Mesenchymal stem cell (in vitro differentiated cells and primary cell): ENCODE measurements around the gene KCNK1.
A peak's percentile ranks its signal among the peaks of the same experiment; 100 is the strongest.
"Not testable (repeated sequence)": the region's sequence is repeated elsewhere in the genome, so short reads cannot be mapped to it uniquely, and the experiment has no call there.

ENCODE experiments used
- DNase-seq: peaks from one replicate; pipeline ENCODE4 v3.0.0-alpha.2; 2013
- H2AFZ ChIP-seq: one replicate; pipeline ENCODE4 v1.6.1; 2013; ENCODE audit warnings: low read depth, mild to moderate bottlenecking, control low read depth, inconsistent platforms, low read length, moderate library complexity
- H2AK5ac ChIP-seq: 2 replicates; pipeline ENCODE4 v1.6.1; 2013; ENCODE audit warnings: low read length, moderate library complexity, mild to moderate bottlenecking, inconsistent platforms; ENCODE audit not compliant: severe bottlenecking
- H2BK120ac ChIP-seq: one replicate; pipeline ENCODE4 v1.6.1; 2013; ENCODE audit warnings: low read depth, mild to moderate bottlenecking, inconsistent platforms, low read length, moderate library complexity
- H2BK12ac ChIP-seq, 2 experiments: one replicate each; pipeline ENCODE4 v1.6.1; 2013; ENCODE audit warnings: inconsistent platforms in 2 of 2, low read length in 2 of 2, mild to moderate bottlenecking in 2 of 2, moderate library complexity in 2 of 2, control low read depth in 1 of 2
- H2BK15ac ChIP-seq: one replicate; pipeline ENCODE4 v1.6.1; 2013; ENCODE audit warnings: mild to moderate bottlenecking, low read depth, inconsistent platforms; ENCODE audit not compliant: poor library complexity, severe bottlenecking
- H2BK5ac ChIP-seq: 2 replicates; pipeline ENCODE4 v1.6.1; 2013; ENCODE audit warnings: low read depth, mild to moderate bottlenecking, low read length, control low read depth, inconsistent platforms; ENCODE audit not compliant: poor library complexity, severe bottlenecking
- H3K14ac ChIP-seq, 2 experiments: one replicate each; pipeline ENCODE4 v1.6.1; 2013; ENCODE audit warnings: inconsistent platforms in 2 of 2, low read length in 2 of 2, control low read depth in 1 of 2, mild to moderate bottlenecking in 1 of 2, moderate library complexity in 1 of 2
- H3K18ac ChIP-seq, 2 experiments: one replicate each; pipeline ENCODE4 v1.6.1; 2013; ENCODE audit warnings: inconsistent platforms in 2 of 2, low read length in 2 of 2, control low read depth in 1 of 2, low read depth in 1 of 2, mild to moderate bottlenecking in 1 of 2
- H3K23ac ChIP-seq, 2 experiments: one replicate each; pipeline ENCODE4 v1.6.1; 2013; ENCODE audit warnings: inconsistent platforms in 2 of 2, low read length in 2 of 2, mild to moderate bottlenecking in 2 of 2, moderate library complexity in 2 of 2, control low read depth in 1 of 2
- H3K27ac ChIP-seq: 2 replicates; pipeline ENCODE4 v1.5.1; 2013; ENCODE audit warnings: mild to moderate bottlenecking, moderate library complexity, low read length, control low read depth, inconsistent platforms; ENCODE audit not compliant: poor library complexity, severe bottlenecking
- H3K27me3 ChIP-seq, 2 experiments: 2 replicates each; pipeline versions ENCODE4 v1.6.1 to v1.7.0; 2013; ENCODE audit warnings: low read length in 2 of 2, mild to moderate bottlenecking in 2 of 2, moderate library complexity in 2 of 2, control low read depth in 1 of 2, inconsistent platforms in 1 of 2; ENCODE audit not compliant: control insufficient read depth in 1 of 2, insufficient read depth in 1 of 2
- H3K36me3 ChIP-seq, 2 experiments: 2 replicates each; pipeline versions ENCODE4 v1.6.1 to v1.7.0; 2013; ENCODE audit warnings: low read length in 2 of 2, control low read depth in 1 of 2, inconsistent platforms in 1 of 2, low read depth in 1 of 2, mild to moderate bottlenecking in 1 of 2; ENCODE audit not compliant: insufficient read depth in 2 of 2, control insufficient read depth in 1 of 2
- H3K4ac ChIP-seq, 2 experiments: one replicate each; pipeline ENCODE4 v1.6.1; 2013; ENCODE audit warnings: inconsistent platforms in 2 of 2, low read length in 2 of 2, mild to moderate bottlenecking in 2 of 2, moderate library complexity in 2 of 2, control low read depth in 1 of 2, low read depth in 1 of 2
- H3K4me1 ChIP-seq: 2 replicates; pipeline ENCODE4 v1.6.1; 2013; ENCODE audit warnings: low read depth, low read length, control low read depth; ENCODE audit not compliant: control insufficient read depth, insufficient read depth
- H3K4me2 ChIP-seq: 2 replicates; pipeline ENCODE4 v1.6.1; 2013; ENCODE audit warnings: low read length, mild to moderate bottlenecking, inconsistent platforms; ENCODE audit not compliant: poor library complexity, severe bottlenecking
- H3K4me3 ChIP-seq, 2 experiments: 2 replicates each; pipeline versions ENCODE4 v1.5.1 to v1.7.0; 2013; ENCODE audit warnings: low read length in 2 of 2, mild to moderate bottlenecking in 2 of 2, control low read depth in 1 of 2, low read depth in 1 of 2; ENCODE audit not compliant: insufficient read depth in 1 of 2
- H3K79me1 ChIP-seq: replicated peaks from 2 replicates; pipeline ENCODE4 v1.6.1; 2013; ENCODE audit warnings: mild to moderate bottlenecking, control low read depth, low read length, inconsistent platforms; ENCODE audit not compliant: poor library complexity, severe bottlenecking
- H3K9ac ChIP-seq: 2 replicates; pipeline ENCODE4 v1.7.0; 2013; ENCODE audit warnings: mild to moderate bottlenecking, low read length, moderate library complexity
- H3K9me3 ChIP-seq: 2 replicates; pipeline ENCODE4 v1.7.0; 2013; ENCODE audit warnings: mild to moderate bottlenecking, low read length; ENCODE audit not compliant: control insufficient read depth
- H4K8ac ChIP-seq: one replicate; pipeline ENCODE4 v1.6.1; 2013; ENCODE audit warnings: inconsistent platforms, mild to moderate bottlenecking, low read length, moderate library complexity
- H4K91ac ChIP-seq: one replicate; pipeline ENCODE4 v1.6.1; 2013; ENCODE audit warnings: mild to moderate bottlenecking, low read length, inconsistent platforms
- WGBS: methylation state at CpG from one replicate; pipeline ENCODE4 v1.1.7; 2013; ENCODE audit warnings: mixed read lengths; 5-methylcytosine and 5-hydroxymethylcytosine counted together

KCNK1 gene

DNA sequence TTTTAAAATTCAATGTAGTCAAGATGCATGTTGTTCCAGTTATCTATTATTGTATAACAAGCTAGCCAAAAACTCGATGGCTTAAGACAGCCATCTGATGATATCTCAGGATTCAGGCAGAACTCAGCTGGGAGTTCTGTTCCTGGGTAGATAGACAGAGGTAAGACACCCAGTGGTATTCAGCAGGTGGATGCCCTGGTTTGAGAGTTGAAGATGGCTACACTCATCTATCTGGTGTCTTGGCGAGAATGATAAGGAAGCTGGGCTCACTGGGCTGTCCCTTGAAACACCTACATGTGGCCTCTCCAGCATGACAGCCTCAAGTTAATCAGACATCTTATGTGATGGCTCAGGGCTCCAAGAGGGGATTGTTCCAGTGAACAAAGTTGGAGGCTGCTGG lies 3.3 kb upstream of the KCNK1 start:
- H4K91ac ChIP-seq, result no peak overlapping the region
- H3K23ac ChIP-seq, result no peak overlapping the region
- H4K8ac ChIP-seq, result no peak overlapping the region
- H3K36me3 ChIP-seq, result no peaks in the 10 kb centered on the region
- no peak overlapping the region for H2AFZ ChIP-seq
- no peak overlapping the region for H3K4me2 ChIP-seq
- no peak overlapping the region for H3K18ac ChIP-seq
- H3K9me3 ChIP-seq, result no peaks in the 10 kb centered on the region
- H2BK120ac ChIP-seq, result no peak overlapping the region
- no peak overlapping the region for H3K14ac ChIP-seq
- H3K4me3 ChIP-seq, result no peak overlapping the region
- no peak overlapping the region for H2BK12ac ChIP-seq
- H3K27me3 ChIP-seq, result peaks cover 25 to 33% of the 10 kb centered on the region in 2 experiments
- no peak overlapping the region for H3K4ac ChIP-seq
- H3K9ac ChIP-seq, result no peak overlapping the region
- H3K79me1 ChIP-seq, result no peaks in the 10 kb centered on the region
- H2AK5ac ChIP-seq, result no peak overlapping the region
- DNase-seq, result no peak
- WGBS, result 88% methylated on average over 2 of the region's 2 CpGs
- peaks cover 11% of the 10 kb centered on the region for H3K4me1 ChIP-seq
- no peak overlapping the region for H2BK5ac ChIP-seq
- no peak overlapping the region for H3K27ac ChIP-seq
- H2BK15ac ChIP-seq, result no peak overlapping the region

DNA sequence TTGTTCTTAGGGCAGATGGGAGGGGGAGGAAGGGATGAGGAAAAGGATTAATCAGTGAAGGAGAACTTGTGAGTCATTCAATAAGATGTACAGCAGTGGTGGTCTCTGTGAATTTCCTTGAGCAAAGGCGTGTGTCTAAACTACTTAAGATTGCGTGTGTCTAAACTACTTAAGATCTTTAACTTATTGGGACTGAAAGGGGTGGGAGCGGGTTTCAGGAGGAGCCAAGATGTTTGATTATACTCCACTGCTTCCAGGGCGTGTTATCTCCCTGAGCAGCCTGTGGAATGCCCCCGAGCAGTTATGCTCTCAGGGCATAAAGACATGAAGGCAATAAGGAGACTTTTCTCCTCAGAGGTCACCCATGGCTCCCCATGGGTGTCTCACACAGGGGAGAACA lies 2.5 kb upstream of the KCNK1 start:
- H4K91ac ChIP-seq, H3K14ac ChIP-seq, H2BK120ac ChIP-seq, H2AK5ac ChIP-seq, H3K4me3 ChIP-seq, H4K8ac ChIP-seq, H3K4me2 ChIP-seq, H3K36me3 ChIP-seq, DNase-seq, H2BK12ac ChIP-seq, H3K9me3 ChIP-seq, H3K4ac ChIP-seq, H3K23ac ChIP-seq, H2BK5ac ChIP-seq, H2AFZ ChIP-seq, H3K18ac ChIP-seq, H2BK15ac ChIP-seq, H3K79me1 ChIP-seq, H3K27ac ChIP-seq, H3K9ac ChIP-seq: not testable (repeated sequence)
- Histone ChIP-seq H3K27me3 (peaks cover 25 to 37% of the 10 kb centered on the region in 2 experiments), H3K4me1 (peaks cover 11% of the 10 kb centered on the region)
- 62% methylated on average over 5 of the region's 5 CpGs for WGBS

DNA sequence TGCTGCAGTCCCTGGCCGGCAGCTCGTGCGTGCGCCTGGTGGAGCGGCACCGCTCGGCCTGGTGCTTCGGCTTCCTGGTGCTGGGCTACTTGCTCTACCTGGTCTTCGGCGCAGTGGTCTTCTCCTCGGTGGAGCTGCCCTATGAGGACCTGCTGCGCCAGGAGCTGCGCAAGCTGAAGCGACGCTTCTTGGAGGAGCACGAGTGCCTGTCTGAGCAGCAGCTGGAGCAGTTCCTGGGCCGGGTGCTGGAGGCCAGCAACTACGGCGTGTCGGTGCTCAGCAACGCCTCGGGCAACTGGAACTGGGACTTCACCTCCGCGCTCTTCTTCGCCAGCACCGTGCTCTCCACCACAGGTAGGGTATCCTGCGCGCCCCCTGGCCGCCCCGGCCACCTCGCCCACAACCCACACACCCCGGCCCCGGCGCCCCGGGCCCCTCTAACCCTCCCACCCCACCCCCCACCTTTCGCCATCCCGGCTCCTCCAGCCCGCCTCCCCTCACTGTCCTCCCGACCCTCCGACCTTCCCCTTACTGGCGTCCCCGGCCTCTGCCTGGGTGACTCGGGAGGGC lies 352 bp downstream of the KCNK1 start:
- Histone ChIP-seq H3K18ac (no peak overlapping the region), H2BK12ac (no peak overlapping the region), H3K79me1 (no peaks in the 10 kb centered on the region), H2AFZ (no peak overlapping the region), H2AK5ac (no peak overlapping the region), H3K36me3 (no peaks in the 10 kb centered on the region), H4K8ac (peak overlapping the region; percentile 7), H3K4me1 (peaks cover 11% of the 10 kb centered on the region), H2BK5ac (no peak overlapping the region), H3K4ac (no peak overlapping the region), H2BK15ac (no peak overlapping the region), H3K4me3 (peak overlapping the region; percentile 48 to 87), H3K14ac (no peak overlapping the region), H3K27ac (no peak overlapping the region), H2BK120ac (no peak overlapping the region), H3K27me3 (peaks cover 25 to 37% of the 10 kb centered on the region in 2 experiments), H4K91ac (no peak overlapping the region), H3K9me3 (no peaks in the 10 kb centered on the region), H3K4me2 (peak overlapping the region; percentile 52), H3K9ac (peak overlapping the region; percentile 87), H3K23ac (no peak overlapping the region)
- WGBS, result under 1% methylated on average over 41 of the region's 43 CpGs
- peak; percentile 8 for DNase-seq

DNA sequence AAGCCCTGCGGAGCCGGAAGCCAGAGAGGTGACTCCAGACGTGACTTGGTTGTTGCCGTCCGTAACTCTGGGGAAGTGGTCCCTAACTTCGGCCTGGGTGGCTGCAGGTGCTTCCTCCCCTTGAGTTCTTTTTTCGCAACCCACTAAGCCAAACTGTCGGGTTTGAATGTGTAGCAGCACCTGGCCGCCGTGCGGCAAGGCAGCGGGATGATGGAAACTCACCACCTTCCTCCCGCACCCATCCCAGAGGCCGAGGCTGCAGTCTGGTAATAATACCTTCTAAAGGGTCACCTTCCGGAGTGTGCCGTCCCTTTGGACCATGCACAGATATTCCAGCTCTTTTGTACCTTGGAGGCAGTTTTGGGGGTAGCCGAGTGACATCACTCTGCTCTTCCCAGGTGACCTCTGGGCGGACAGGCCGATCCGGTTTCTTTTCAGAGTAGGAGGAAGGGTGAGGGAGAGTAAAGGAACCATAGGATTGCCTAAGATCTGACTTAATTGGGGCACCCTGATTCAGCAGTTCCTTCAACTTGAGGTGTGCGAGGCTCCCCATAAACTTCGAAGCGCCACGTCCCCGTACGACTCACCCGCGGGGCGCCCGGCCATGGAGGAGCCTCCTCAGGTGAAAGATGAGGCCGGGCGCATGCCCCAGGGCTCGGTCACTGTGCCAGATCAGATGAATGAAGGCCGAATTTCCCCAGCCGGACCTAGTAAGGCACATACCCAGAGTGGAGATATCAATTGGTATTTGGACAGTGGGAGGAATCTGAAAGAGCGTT lies 1.0 kb downstream of the KCNK1 start:
- Histone ChIP-seq H2BK120ac (no peak overlapping the region), H2AFZ (no peak overlapping the region), H4K8ac (no peak overlapping the region), H3K4me1 (peaks cover 11% of the 10 kb centered on the region), H2BK5ac (no peak overlapping the region), H3K27ac (no peak overlapping the region), H3K79me1 (no peaks in the 10 kb centered on the region), H3K4me3 (peak overlapping the region in 1 of 2 experiments; percentile 87), H2AK5ac (no peak overlapping the region), H2BK12ac (no peak overlapping the region), H4K91ac (no peak overlapping the region), H3K18ac (no peak overlapping the region), H3K36me3 (no peaks in the 10 kb centered on the region), H3K14ac (no peak overlapping the region), H3K27me3 (peaks cover 25 to 37% of the 10 kb centered on the region in 2 experiments), H3K9me3 (no peaks in the 10 kb centered on the region), H3K9ac (peak overlapping the region; percentile 75), H2BK15ac (no peak overlapping the region), H3K4me2 (peak overlapping the region; percentile 27), H3K23ac (no peak overlapping the region), H3K4ac (no peak overlapping the region)
- WGBS, result 18% methylated on average over 36 of the region's 36 CpGs
- DNase-seq, result no peak
